BJ (cell line): ENCODE measurements around the gene TFF2. TPM values are rescaled to one million over a fixed set of nuclear protein-coding genes. Genes with fewer than 3 reads are reported as not detected.

Experiments used
- CTCF ChIA-PET: fragments of 350-600 bp; formaldehyde crosslinking; extraction: SDS; loops from one replicate; lab custom pipeline; 2021; ENCODE audit warnings: antibody characterized with exemption, inconsistent platforms; lab: Yijun Ruan, JAX
- POLR2A ChIA-PET: fragments of 300-600 bp; sonication (Branson Sonifier 250); formaldehyde crosslinking; extraction: SDS; loops from one replicate; lab custom pipeline; 2021; ENCODE audit warnings: antibody characterized with exemption; lab: Charles Lee
- DNase-seq: peaks from one replicate; pipeline ENCODE4 v3.0.0-alpha.2; 2011; ENCODE audit warnings: low read depth
- H3K27me3 ChIP-seq: 2 replicates; pipeline ENCODE4 v1.6.0; 2011; ENCODE audit warnings: low read length; ENCODE audit not compliant: control insufficient read depth, insufficient read depth
- H3K36me3 ChIP-seq: 2 replicates; pipeline ENCODE4 v1.5.1; 2011; ENCODE audit warnings: low read length; ENCODE audit not compliant: control insufficient read depth, insufficient read depth
- H3K4me3 ChIP-seq: 2 replicates; pipeline ENCODE4 v1.5.1; 2011; ENCODE audit warnings: low read depth, mild to moderate bottlenecking, control low read depth, low read length
- polyA plus RNA-seq: library from polyadenylated mRNA; depleted of rRNA; stranded (reverse); fragments of >200 nt; gene quantifications from 2 replicates; pipeline ENCODE4 v1.2.3, GENCODE V29; 2011
- TF ChIP-seq, protein P1 (sequence below): IDR thresholded peaks from 2 replicates; pipeline ENCODE4 v1.5.1; 2011; ENCODE audit warnings: low read depth, mild to moderate bottlenecking, control low read depth, inconsistent platforms, low read length, moderate library complexity; ENCODE audit not compliant: insufficient read depth

TFF2 gene
- polyA plus RNA-seq, 1 experiment, result not detected

DNA sequence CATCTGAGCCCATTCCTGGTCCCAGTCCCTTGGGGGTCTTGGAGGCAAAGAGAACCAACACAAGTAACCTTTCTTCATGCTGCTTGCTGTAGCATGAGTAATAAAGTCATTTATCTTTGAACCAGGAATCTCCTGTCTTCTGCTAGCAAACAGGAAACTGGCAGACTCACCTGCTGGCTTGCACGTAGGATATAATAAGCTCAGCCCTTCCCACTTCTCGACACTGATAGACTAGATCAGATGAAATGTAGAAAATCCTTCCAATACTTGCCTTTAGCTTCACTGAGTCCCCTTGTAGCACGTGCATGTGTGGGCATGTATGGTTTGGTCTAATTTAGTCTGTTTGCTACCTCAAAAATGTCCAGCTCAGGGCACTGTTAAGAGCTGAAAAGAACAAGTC, 6.5 kb upstream of the TFF2 start:
- no peaks in the 10 kb centered on the region for H3K36me3 ChIP-seq
- ChIA-PET CTCF (interaction anchor here (1.1 kb wide), 1 partner anchor 23 kb away, joined by 3 read pairs; no protein-coding TSS in a partner anchor), POLR2A (no interaction called here)
- DNase-seq, result no peak
- H3K27me3 ChIP-seq, result no peaks in the 10 kb centered on the region
- H3K4me3 ChIP-seq, result no peak overlapping the region
- TF ChIP-seq, protein P1, sequence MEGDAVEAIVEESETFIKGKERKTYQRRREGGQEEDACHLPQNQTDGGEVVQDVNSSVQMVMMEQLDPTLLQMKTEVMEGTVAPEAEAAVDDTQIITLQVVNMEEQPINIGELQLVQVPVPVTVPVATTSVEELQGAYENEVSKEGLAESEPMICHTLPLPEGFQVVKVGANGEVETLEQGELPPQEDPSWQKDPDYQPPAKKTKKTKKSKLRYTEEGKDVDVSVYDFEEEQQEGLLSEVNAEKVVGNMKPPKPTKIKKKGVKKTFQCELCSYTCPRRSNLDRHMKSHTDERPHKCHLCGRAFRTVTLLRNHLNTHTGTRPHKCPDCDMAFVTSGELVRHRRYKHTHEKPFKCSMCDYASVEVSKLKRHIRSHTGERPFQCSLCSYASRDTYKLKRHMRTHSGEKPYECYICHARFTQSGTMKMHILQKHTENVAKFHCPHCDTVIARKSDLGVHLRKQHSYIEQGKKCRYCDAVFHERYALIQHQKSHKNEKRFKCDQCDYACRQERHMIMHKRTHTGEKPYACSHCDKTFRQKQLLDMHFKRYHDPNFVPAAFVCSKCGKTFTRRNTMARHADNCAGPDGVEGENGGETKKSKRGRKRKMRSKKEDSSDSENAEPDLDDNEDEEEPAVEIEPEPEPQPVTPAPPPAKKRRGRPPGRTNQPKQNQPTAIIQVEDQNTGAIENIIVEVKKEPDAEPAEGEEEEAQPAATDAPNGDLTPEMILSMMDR, result no peak

DNA sequence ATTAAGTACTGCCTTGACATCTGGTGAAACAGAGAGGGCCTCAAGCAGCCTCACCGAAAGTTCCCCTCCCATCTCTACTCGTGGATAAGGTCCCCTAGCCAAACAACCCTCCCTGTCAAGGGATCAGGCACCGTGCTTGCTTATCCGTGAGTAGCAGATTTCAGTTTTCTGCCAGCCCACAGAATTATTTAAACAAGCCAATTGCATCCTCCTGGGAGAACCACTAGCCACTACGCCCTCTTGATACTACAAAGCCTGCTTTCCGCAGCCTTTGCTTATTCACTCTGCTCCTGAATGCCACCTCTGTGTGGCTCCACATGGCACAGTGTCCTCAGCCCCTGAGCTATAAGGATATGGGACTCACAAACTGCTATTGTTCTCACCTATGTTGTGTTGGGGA, 5.9 kb upstream of the TFF2 start:
- TF ChIP-seq, protein P1, result no peak
- ChIA-PET CTCF (no interaction called here), POLR2A (no interaction called here)
- no peaks in the 10 kb centered on the region for H3K36me3 ChIP-seq
- no peak overlapping the region for H3K4me3 ChIP-seq
- no peaks in the 10 kb centered on the region for H3K27me3 ChIP-seq
- no peak for DNase-seq

DNA sequence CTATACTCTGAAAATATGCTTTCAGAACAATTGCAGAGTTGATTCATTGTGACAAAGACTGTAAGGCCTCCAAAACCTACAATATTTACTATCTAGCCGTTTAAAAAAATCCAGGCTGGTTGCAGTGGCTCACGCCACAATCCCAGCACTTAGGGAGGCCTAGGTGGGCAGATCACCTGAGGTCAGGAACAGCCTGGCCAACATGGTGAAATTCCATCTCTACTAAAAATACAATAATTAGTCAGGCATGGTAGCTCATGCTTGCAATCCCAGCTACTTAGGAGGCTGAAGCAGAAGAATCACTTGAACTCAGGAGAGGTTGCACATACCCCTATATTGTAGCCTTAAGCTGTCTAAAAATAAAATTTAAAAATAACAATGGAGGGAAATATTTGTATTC, 5.3 kb upstream of the TFF2 start:
- CTCF ChIA-PET, result interaction anchor here (0.7 kb wide), 1 partner anchor 173 kb away, joined by 3 read pairs; no protein-coding TSS in a partner anchor
- TF ChIP-seq, protein P1, result no peak
- no peak for DNase-seq
- no peaks in the 10 kb centered on the region for H3K27me3 ChIP-seq
- H3K36me3 ChIP-seq, result no peaks in the 10 kb centered on the region
- H3K4me3 ChIP-seq, result no peak overlapping the region
- POLR2A ChIA-PET, result no interaction called here

DNA sequence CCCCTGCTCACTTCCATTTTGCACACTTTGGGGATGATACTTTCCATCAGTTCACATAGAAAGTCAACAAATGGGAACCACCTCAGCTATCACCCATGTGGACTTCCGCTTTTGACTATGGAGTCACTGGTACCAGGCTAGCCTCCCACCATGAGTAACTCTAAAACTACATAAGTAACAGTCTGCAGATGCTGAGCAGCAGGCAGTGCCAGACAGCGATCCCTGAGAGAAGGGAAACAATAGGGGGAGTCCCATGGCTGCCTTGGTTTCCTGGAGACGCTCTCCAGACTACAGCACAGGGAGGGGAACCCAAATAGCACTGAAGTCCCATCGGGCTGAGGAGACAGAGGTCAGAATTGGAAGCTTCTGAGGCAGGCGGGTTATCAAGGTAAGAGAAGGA, 2.8 kb upstream of the TFF2 start:
- TF ChIP-seq, protein P1, result no peak
- ChIA-PET POLR2A (no interaction called here), CTCF (no interaction called here)
- DNase-seq, result no peak
- Histone ChIP-seq H3K4me3 (no peak overlapping the region), H3K36me3 (no peaks in the 10 kb centered on the region), H3K27me3 (no peaks in the 10 kb centered on the region)

GRCh38 chr21:42352441-42353095, 1.8 kb upstream of the TFF2 start:
- no peaks in the 10 kb centered on the region for H3K27me3 ChIP-seq
- POLR2A ChIA-PET, result no interaction called here

More at GRCh38 chr21:42352441-42353095, 1.8 kb upstream of the TFF2 start:
- Histone ChIP-seq H3K36me3 (no peaks in the 10 kb centered on the region), H3K4me3 (no peak overlapping the region)
- TF ChIP-seq, protein P1, result no peak
- CTCF ChIA-PET, result no interaction called here
- no peak for DNase-seq
